GM12878 (cell line): Measurements from ENCODE around the gene STARD13. TPM values are rescaled to one million over a fixed set of nuclear protein-coding genes. Genes with fewer than 3 reads are reported as not detected.

ENCODE experiments used
- ATAC-seq: fragments of 200-7000 bp; cut with Tn5 transposase; 3 replicates; pipeline ENCODE4 v1.9.1; 2020; ENCODE audit warnings: mild to moderate bottlenecking, moderate library complexity
- BruUV-seq: library from RNA; stranded (reverse); fragments of 400-500 nt; replicated peaks from 2 replicates; lab custom pipeline; 2021; lab: Mats Ljungman, UMichigan
- CTCF ChIA-PET: fragments of 300-600 bp; sonication (Branson Sonifier 250); formaldehyde crosslinking; extraction: SDS; loops from one replicate; lab custom pipeline; 2021; ENCODE audit warnings: inconsistent platforms; lab: Yijun Ruan, JAX
- POLR2A ChIA-PET: fragments of 350-600 bp; formaldehyde crosslinking; extraction: SDS; loops from one replicate; lab custom pipeline; 2021; ENCODE audit warnings: inconsistent platforms; lab: Charles Lee
- RAD21 ChIA-PET: fragments of 300-600 bp; sonication (Branson Sonifier 250); formaldehyde crosslinking; loops from one replicate; lab custom pipeline; 2023; ENCODE audit warnings: antibody characterized with exemption; ENCODE audit not compliant: unreplicated experiment; lab: Charles Lee
- SMC1A ChIA-PET: fragments of 300-600 bp; sonication (Branson Sonifier 250); formaldehyde crosslinking; loops from one replicate; lab custom pipeline; 2023; ENCODE audit not compliant: unreplicated experiment, uncharacterized antibody; lab: Charles Lee
- DNase-seq: peaks from one replicate; pipeline ENCODE4 v3.0.0-alpha.2; 2011; ENCODE audit warnings: low read depth, low spot score
- FAIRE-seq: peaks from 3 replicates; lab custom pipeline; 2011; peaks lifted over from hg19 to GRCh38; lab: Jason Lieb, UNC
- H2AFZ ChIP-seq: 2 replicates; pipeline ENCODE4 v1.6.0; 2011; ENCODE audit warnings: low read depth, low read length, control low read depth; ENCODE audit not compliant: control insufficient read depth
- H3K27ac ChIP-seq: 2 replicates; pipeline ENCODE4 v1.5.1; 2011; ENCODE audit warnings: control low read depth; ENCODE audit not compliant: control insufficient read depth, insufficient read depth
- H3K27me3 ChIP-seq, 2 experiments: replicated peaks in 1 of 2; 2 replicates each; pipeline versions ENCODE4 v1.6.0 to v1.6.1; 2011; ENCODE audit warnings: low read length in 1 of 2; ENCODE audit not compliant: control insufficient read depth in 2 of 2, insufficient read depth in 2 of 2
- H3K36me3 ChIP-seq, 2 experiments: 2 replicates each; pipeline ENCODE4 v1.5.1; 2011; ENCODE audit warnings: low read length in 1 of 2; ENCODE audit not compliant: control insufficient read depth in 2 of 2, insufficient read depth in 2 of 2
- H3K4me1 ChIP-seq: 2 replicates; pipeline ENCODE4 v1.6.1; 2011; ENCODE audit warnings: mild to moderate bottlenecking, low read length, moderate library complexity, mixed read lengths; ENCODE audit not compliant: control insufficient read depth, insufficient read depth
- H3K4me2 ChIP-seq: 2 replicates; pipeline ENCODE4 v1.6.0; 2011; ENCODE audit warnings: control low read depth; ENCODE audit not compliant: control insufficient read depth, insufficient read depth
- H3K4me3 ChIP-seq: fragments of 200-600 bp; sonication (generic); 2 replicates; pipeline ENCODE4 v1.5.1; 2016
- H3K79me2 ChIP-seq: 2 replicates; pipeline ENCODE4 v1.6.0; 2011; ENCODE audit warnings: low read length; ENCODE audit not compliant: control insufficient read depth, insufficient read depth
- H3K9ac ChIP-seq: 2 replicates; pipeline ENCODE4 v1.8.0; 2011; ENCODE audit warnings: low read length, control low read depth, mixed read lengths; ENCODE audit not compliant: control insufficient read depth, insufficient read depth
- H3K9me3 ChIP-seq: replicated peaks from 3 replicates; pipeline ENCODE4 v1.5.1; 2011; ENCODE audit warnings: mild to moderate bottlenecking, low read length; ENCODE audit not compliant: control insufficient read depth, insufficient read depth
- H4K20me1 ChIP-seq: 2 replicates; pipeline ENCODE4 v1.6.0; 2011; ENCODE audit not compliant: control insufficient read depth, insufficient read depth
- CBX3 ChIP-seq: fragments of 200-600 bp; sonication (generic); IDR thresholded peaks from 2 replicates; pipeline ENCODE4 v1.6.1; 2016; ENCODE audit warnings: low read depth, borderline replicate concordance
- CHD2 ChIP-seq: IDR thresholded peaks from 2 replicates; pipeline ENCODE4 v1.6.1; 2011; ENCODE audit warnings: low read depth, low read length, improper control_type of control experiment, borderline replicate concordance
- ETV6 ChIP-seq, 2 experiments: fragments of 450-650 bp in 1 of 2; IDR thresholded peaks in 1 of 2; conservative IDR thresholded peaks in 1 of 2; 2 replicates each; pipeline ENCODE4 v1.6.1; 2014; ENCODE audit warnings: antibody characterized with exemption in 1 of 2, borderline replicate concordance in 1 of 2, low read depth in 1 of 2, mild to moderate bottlenecking in 1 of 2, moderate library complexity in 1 of 2
- EZH2 ChIP-seq: IDR thresholded peaks from 2 replicates; pipeline ENCODE4 v1.6.1; 2012; ENCODE audit warnings: low read depth, mild to moderate bottlenecking, control low read depth, inconsistent platforms, low read length, borderline replicate concordance; ENCODE audit not compliant: control insufficient read depth
- GABPA ChIP-seq: IDR thresholded peaks from 2 replicates; pipeline ENCODE4 v1.6.1; 2014; ENCODE audit warnings: antibody characterized with exemption, low read depth, mild to moderate bottlenecking, inconsistent platforms
- HDAC2 ChIP-seq: fragments of 200-600 bp; sonication (generic); IDR thresholded peaks from 2 replicates; pipeline ENCODE4 v1.6.1; 2017
- NFXL1 ChIP-seq: fragments of 450-650 bp; IDR thresholded peaks from 2 replicates; pipeline ENCODE4 v1.6.1; 2017; ENCODE audit warnings: antibody characterized with exemption, mild to moderate bottlenecking, borderline replicate concordance
- RAD21 ChIP-seq: IDR thresholded peaks from 2 replicates; pipeline ENCODE4 v1.6.1; 2011; ENCODE audit warnings: mild to moderate bottlenecking, low read depth, low read length, moderate library complexity; ENCODE audit not compliant: insufficient read depth
- SUPT20H ChIP-seq: IDR thresholded peaks from 2 replicates; pipeline ENCODE4 v1.6.1; 2011; ENCODE audit warnings: low read depth, mild to moderate bottlenecking, low read length, moderate library complexity, borderline replicate concordance; ENCODE audit not compliant: control insufficient read depth
- TBL1XR1 ChIP-seq: IDR thresholded peaks from 2 replicates; pipeline ENCODE4 v1.6.1; 2012; ENCODE audit warnings: low read depth, low read length, improper control_type of control experiment
- ZNF217 ChIP-seq: fragments of 450-650 bp; IDR thresholded peaks from 2 replicates; pipeline ENCODE4 v1.6.1; 2017; ENCODE audit warnings: antibody characterized with exemption, mild to moderate bottlenecking
- WGBS: methylation state at CpG from one replicate; pipeline ENCODE4 v1.1.6; 2016; ENCODE audit warnings: low lambda C conversion rate; ENCODE audit not compliant: insufficient replicate concordance, insufficient coverage; ENCODE audit errors: missing lambda C conversion rate; 5-methylcytosine and 5-hydroxymethylcytosine counted together
- in situ Hi-C: fragments of 300-500 bp; cut with MboI; formaldehyde crosslinking; loops from 9 replicates; pipeline ENCODE4 v1.14.3; 2018; ENCODE audit warnings: mixed read lengths
- intact Hi-C: fragments of 100-400 bp; cut with micrococcal nuclease; formaldehyde crosslinking; loops from one replicate; pipeline ENCODE4 v1.14.2; 2022; ENCODE audit not compliant: unreplicated experiment
- polyA plus RNA-seq, 11 experiments: library from polyadenylated mRNA; depleted of rRNA in 4 of 11; unstranded in 6 of 11; stranded (reverse) in 5 of 11; fragments of >200 nt; fragmentation: Nextera tagmentation in 4 of 11; fragmentation: Illumina TruSeq in 1 of 11; extraction: Ambion mirVana in 4 of 11; extraction: Trizol in 1 of 11; gene quantifications; 1 replicate in 1 of 11; 2 replicates in 10 of 11; pipeline versions ENCODE4 v1.2.1 to v1.2.3, GENCODE V29; 2011 to 2016; ENCODE audit warnings: inconsistent platforms in 2 of 11, missing spikeins in 2 of 11, low read depth in 1 of 11
- total RNA-seq, 4 experiments: library from RNA; depleted of rRNA in 3 of 4; stranded (reverse); fragments of >200 nt in 3 of 4; fragmentation: Illumina TruSeq in 1 of 4; extraction: Trizol in 1 of 4; gene quantifications; 2 replicates each; pipeline versions ENCODE4 v1.2.1 to v1.2.3, GENCODE V29; 2013 to 2021
- TF ChIP-seq, protein P1 (sequence below): IDR thresholded peaks from 2 replicates; pipeline ENCODE4 v1.6.1; 2011; ENCODE audit warnings: low read depth, low read length, improper control_type of control experiment, borderline replicate concordance
- TF ChIP-seq, protein P2 (sequence below): fragments of 450-650 bp; IDR thresholded peaks from 2 replicates; pipeline ENCODE4 v1.6.1; 2018; ENCODE audit warnings: mild to moderate bottlenecking, low read depth, moderate library complexity; ENCODE audit not compliant: partially characterized antibody
- TF ChIP-seq, protein P3 (sequence below): fragments of 450-650 bp; IDR thresholded peaks from 2 replicates; pipeline ENCODE4 v1.6.1; 2014; ENCODE audit warnings: mild to moderate bottlenecking
- TF ChIP-seq, protein P4 (sequence below): IDR thresholded peaks from 2 replicates; pipeline ENCODE4 v1.6.1; 2012; ENCODE audit warnings: low read depth, low read length, improper control_type of control experiment

STARD13 gene
- total and polyA plus RNA-seq, 10 of the 15 experiments (the other 5 are each of a cell fraction or from before 2014, with no cell fraction given) = 4.0 to 41.6 (median 10.1) TPM

DNA sequence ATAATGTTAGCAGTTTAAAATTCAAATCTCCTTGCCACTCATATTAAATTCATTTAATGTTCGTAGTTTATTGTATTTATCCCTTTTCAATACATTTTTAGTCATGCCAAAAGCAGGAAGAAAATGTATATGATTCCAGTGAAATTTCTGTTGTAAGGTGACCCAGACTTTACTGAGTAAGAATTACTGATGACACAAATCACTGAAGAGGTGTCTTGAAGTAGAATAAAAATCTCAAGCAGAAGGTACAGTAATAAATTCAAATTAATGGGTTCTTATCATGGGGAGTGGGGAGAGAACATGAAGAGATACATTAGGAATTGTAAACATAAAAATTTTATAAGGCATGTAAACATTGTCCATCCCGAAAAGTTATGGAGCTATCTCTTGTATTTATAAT, 19.9 kb downstream of the STARD13 start:
- Histone ChIP-seq H3K36me3 (no peaks in the 10 kb centered on the region), H3K9me3 (no peaks in the 10 kb centered on the region), H3K4me2 (no peak overlapping the region), H3K27ac (no peak overlapping the region), H2AFZ (no peak overlapping the region), H3K79me2 (no peaks in the 10 kb centered on the region), H3K9ac (no peak overlapping the region), H4K20me1 (no peaks in the 10 kb centered on the region), H3K4me3 (no peak overlapping the region), H3K27me3 (no peaks in the 10 kb centered on the region), H3K4me1 (no peaks in the 10 kb centered on the region)
- ChIA-PET POLR2A (no interaction called here), RAD21 (no interaction called here), CTCF (interaction anchor here (1.5 kb wide), 1 partner anchor 14 kb away, joined by 3 read pairs; no protein-coding TSS in a partner anchor), SMC1A (interaction anchor here (1.2 kb wide), 2 partner anchors 8 to 12 kb away, joined by 3 to 4 read pairs; no protein-coding TSS in a partner anchor)
- no peak for DNase-seq
- TF ChIP-seq SUPT20H (no peak), CBX3 (no peak), TBL1XR1 (no peak), HDAC2 (no peak), EZH2 (no peak), ETV6 (conservative IDR thresholded peaks at IDR 0.05 in 1 of 2, IDR thresholded peaks at IDR 0.05 in 1 of 2; ENCODE audit: borderline replicate concordance in 1 of 2, low read depth in 1 of 2) (no peak), ZNF217 (no peak), GABPA (no peak), RAD21 (no peak), NFXL1 (no peak), CHD2 (no peak)
- TF ChIP-seq, protein P1, sequence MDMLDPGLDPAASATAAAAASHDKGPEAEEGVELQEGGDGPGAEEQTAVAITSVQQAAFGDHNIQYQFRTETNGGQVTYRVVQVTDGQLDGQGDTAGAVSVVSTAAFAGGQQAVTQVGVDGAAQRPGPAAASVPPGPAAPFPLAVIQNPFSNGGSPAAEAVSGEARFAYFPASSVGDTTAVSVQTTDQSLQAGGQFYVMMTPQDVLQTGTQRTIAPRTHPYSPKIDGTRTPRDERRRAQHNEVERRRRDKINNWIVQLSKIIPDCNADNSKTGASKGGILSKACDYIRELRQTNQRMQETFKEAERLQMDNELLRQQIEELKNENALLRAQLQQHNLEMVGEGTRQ = no peak
- TF ChIP-seq, protein P2, sequence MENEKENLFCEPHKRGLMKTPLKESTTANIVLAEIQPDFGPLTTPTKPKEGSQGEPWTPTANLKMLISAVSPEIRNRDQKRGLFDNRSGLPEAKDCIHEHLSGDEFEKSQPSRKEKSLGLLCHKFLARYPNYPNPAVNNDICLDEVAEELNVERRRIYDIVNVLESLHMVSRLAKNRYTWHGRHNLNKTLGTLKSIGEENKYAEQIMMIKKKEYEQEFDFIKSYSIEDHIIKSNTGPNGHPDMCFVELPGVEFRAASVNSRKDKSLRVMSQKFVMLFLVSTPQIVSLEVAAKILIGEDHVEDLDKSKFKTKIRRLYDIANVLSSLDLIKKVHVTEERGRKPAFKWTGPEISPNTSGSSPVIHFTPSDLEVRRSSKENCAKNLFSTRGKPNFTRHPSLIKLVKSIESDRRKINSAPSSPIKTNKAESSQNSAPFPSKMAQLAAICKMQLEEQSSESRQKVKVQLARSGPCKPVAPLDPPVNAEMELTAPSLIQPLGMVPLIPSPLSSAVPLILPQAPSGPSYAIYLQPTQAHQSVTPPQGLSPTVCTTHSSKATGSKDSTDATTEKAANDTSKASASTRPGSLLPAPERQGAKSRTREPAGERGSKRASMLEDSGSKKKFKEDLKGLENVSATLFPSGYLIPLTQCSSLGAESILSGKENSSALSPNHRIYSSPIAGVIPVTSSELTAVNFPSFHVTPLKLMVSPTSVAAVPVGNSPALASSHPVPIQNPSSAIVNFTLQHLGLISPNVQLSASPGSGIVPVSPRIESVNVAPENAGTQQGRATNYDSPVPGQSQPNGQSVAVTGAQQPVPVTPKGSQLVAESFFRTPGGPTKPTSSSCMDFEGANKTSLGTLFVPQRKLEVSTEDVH = no peak
- TF ChIP-seq, protein P3, sequence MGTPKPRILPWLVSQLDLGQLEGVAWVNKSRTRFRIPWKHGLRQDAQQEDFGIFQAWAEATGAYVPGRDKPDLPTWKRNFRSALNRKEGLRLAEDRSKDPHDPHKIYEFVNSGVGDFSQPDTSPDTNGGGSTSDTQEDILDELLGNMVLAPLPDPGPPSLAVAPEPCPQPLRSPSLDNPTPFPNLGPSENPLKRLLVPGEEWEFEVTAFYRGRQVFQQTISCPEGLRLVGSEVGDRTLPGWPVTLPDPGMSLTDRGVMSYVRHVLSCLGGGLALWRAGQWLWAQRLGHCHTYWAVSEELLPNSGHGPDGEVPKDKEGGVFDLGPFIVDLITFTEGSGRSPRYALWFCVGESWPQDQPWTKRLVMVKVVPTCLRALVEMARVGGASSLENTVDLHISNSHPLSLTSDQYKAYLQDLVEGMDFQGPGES = no peak
- TF ChIP-seq, protein P4, sequence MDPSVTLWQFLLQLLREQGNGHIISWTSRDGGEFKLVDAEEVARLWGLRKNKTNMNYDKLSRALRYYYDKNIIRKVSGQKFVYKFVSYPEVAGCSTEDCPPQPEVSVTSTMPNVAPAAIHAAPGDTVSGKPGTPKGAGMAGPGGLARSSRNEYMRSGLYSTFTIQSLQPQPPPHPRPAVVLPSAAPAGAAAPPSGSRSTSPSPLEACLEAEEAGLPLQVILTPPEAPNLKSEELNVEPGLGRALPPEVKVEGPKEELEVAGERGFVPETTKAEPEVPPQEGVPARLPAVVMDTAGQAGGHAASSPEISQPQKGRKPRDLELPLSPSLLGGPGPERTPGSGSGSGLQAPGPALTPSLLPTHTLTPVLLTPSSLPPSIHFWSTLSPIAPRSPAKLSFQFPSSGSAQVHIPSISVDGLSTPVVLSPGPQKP = no peak
- no TSS peak for BruUV-seq
- FAIRE-seq = no peak
- WGBS = 67% methylated on average over 2 of the region's 2 CpGs
- intact Hi-C loops (no loop called here), in situ Hi-C loops (no loop called here)
- no peak for ATAC-seq
